Adrenal gland (tissue), 5 donors: Measurements from ENCODE around the gene KIF15.

Experiments
- CTCF ChIP-seq, 6 experiments: fragments of 450-650 bp in 4 of 6; fragments of 200-600 bp in 2 of 6; sonication (generic) in 1 of 6; IDR thresholded peaks; 1 replicate in 5 of 6; 2 replicates in 1 of 6; pipeline versions ENCODE4 v1.5.1 to v1.8.0; 2016 to 2021; ENCODE audit warnings: antibody characterized with exemption in 6 of 6, mild to moderate bottlenecking in 2 of 6, moderate library complexity in 1 of 6
- POLR2A ChIP-seq, 2 donors: fragments of 450-650 bp; IDR thresholded peaks; one replicate each; pipeline ENCODE4 v1.6.1; 2017; ENCODE audit warnings: antibody characterized with exemption in 2 of 2, mild to moderate bottlenecking in 2 of 2, moderate library complexity in 1 of 2
- donor health status: DM: no; HTN: no; CAD: no.

DNA sequence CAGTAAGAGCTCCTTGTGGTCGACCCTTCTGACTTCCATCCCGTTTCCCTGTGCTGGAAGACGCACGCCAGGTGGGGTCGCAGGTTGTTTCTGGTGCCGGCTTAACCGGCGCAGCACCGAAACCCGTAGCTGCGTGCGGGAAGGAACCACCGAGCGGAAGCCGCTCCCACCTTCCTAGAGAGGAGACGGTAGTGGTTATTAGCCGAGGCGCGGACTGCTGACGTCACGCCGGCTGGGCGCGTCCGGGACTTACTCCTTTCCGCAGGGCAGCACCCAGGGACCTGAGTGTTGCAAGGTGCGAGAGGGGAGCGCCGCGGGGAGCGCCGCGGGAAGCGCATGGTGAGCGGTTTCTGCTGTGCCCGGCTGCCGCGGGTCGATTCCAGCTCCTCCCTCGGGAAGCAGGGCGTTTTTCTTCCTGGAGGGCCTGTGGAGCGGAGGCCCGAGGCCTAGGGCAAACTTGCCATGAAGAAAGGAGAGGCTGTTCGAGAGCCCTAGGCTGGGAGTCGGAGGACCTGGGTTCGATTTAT is 32.1 kb upstream of the KIF15 start, which contains the start of gene ZNF501:
- TF ChIP-seq CTCF (IDR thresholded peaks at IDR 0.05) (no peak), POLR2A (IDR thresholded peaks at IDR 0.05) (peak; percentile 23 to 25)
